Stimulated activated CD8-positive, alpha-beta memory T cell treated with anti-CD3 and anti-CD28 coated beads, Interleukin-12 subunit alpha, Interleukin-12 subunit beta, amount 100 ng/mL, for 1 hour (primary cell): Measurements from ENCODE around the gene PSMD8.
"Not testable (repeated sequence)": the region's sequence is repeated elsewhere in the genome, so short reads cannot be mapped to it uniquely, and the experiment has no call there.

Experiments
- DNase-seq: peaks from one replicate; pipeline ENCODE4 v3.0.0-alpha.2; 2020; ENCODE audit warnings: low read depth

Gene PSMD8

DNA sequence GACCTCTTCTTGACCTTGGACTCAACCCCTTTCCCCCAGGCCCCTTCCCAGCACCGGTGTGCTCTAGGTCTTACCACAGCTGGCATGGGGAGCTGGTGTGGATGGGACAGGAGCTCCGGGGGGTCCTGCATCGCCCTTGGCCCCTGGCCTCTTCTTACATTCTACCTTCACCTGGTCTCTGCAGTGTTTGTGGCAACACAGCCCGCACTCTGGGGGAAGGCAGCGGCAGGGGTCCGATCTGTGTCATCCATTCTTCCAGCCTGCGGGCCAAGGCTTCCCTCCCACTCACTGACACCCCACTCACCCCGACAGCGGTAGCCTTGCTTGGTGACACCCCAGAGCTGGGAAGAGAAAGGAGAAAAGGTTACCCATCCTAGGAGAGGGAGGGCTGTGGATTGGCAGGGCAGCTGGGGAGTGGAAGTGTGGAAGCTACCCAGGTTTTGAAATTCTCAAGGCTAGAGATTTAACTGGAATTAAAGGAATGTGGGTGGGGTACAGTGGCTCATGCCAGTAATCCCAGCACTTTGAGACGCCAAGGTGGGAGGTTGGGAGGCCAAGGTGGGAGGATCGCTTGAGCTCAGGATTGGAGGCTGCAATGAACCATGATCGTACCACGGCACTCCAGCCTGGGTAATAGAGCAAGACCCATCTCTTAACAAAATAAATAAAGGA lies 36.8 kb downstream of the PSMD8 start:
- DNase-seq = no peak

DNA sequence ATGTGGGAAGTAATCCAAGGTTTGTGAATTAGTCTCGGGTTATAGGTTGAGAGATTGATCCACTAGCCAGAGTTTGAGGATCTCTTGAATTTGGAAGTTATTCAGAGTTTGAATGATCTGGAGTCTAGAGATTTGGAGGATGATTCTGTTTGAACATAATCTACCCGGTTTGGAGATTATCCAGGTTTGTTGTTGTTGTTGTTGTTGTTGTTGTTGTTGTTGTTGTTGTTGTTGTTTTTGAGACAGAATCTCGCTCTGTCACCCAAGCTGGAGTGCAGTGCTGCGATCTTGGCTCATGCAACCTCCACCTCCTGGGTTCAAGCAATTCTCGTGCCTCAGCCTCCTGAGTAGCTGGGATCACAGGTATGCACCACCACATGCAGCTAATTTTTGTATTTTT lies 37.5 kb downstream of the PSMD8 start:
- not testable (repeated sequence) for DNase-seq

DNA sequence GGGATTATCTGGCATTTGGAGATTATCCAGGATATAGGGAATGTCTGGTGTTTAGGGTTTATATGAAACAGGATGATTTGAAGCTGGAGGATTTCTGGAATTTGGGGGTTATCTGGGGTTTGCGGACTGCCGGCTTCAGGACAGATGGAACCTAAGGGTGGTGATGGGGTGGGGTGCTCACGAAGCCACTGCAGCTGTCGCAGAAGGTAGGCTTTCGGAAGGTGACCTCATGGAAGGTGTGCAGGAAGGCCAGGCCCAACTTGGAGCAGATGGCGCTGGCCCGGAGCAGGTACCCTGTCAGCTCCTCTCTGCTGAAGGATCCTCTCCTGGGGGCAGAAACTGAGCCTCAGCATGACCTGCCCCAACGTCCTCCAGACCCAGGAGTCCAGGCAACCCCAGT lies 38.1 kb downstream of the PSMD8 start:
- no peak for DNase-seq

DNA sequence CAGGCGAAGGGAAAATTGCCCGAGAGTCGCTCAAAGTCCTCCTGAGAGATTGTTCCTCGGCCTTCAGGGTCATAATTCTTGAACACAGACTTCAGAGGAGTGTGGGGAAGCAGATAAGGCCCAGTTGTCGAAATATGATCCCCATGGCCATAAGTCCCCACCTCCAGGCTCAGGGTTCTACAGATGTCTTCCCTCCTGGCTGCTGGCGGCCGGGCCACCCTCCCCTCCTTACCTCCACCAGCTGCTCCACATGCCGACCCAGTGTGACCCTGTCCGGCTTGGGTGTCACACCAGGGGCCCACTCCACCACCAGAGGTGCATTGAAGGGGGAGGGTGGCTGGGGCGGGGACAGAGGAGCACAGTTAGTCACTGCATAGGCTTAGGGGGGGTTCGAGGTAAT lies 38.6 kb downstream of the PSMD8 start:
- no peak for DNase-seq

DNA sequence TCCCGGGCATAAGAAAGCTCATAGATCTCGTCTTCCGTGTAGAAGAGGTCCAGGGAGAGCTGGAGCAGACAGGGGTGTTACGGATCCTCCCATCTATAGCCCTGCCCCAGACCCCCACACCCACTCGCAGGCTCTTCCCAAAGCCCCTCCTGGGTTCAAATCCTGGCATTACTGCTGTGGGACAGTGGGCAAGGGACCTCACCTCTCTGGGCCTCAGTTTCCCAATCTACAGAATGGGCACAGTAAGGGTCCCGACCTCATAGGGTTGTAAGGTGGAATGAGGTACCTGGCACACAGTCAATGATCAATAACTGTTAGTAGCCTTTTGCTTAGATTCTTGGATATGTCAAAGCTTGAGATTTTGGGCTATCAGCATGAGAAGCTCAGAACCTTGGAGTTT lies 39.0 kb downstream of the PSMD8 start:
- no peak for DNase-seq

DNA sequence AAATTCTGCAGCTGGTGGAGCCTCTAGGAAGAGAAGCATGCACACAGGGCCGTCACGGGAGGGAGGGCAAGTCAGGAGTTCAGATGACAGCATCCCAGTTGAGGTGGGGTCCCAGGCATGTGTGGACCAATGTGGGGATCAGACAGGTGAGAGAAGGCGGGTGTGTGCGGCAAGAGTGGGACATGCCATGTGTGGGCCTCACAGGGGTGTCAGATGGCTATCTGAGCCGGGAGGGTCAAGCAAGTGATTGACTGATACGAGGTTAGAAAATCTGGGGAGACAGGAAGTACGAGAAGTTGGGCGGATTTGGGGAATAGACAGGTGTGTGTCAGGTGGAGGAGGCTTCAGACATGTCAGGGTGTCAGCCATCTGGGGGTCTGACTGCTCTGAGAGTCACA lies 42.8 kb downstream of the PSMD8 start:
- DNase-seq = no peak

DNA sequence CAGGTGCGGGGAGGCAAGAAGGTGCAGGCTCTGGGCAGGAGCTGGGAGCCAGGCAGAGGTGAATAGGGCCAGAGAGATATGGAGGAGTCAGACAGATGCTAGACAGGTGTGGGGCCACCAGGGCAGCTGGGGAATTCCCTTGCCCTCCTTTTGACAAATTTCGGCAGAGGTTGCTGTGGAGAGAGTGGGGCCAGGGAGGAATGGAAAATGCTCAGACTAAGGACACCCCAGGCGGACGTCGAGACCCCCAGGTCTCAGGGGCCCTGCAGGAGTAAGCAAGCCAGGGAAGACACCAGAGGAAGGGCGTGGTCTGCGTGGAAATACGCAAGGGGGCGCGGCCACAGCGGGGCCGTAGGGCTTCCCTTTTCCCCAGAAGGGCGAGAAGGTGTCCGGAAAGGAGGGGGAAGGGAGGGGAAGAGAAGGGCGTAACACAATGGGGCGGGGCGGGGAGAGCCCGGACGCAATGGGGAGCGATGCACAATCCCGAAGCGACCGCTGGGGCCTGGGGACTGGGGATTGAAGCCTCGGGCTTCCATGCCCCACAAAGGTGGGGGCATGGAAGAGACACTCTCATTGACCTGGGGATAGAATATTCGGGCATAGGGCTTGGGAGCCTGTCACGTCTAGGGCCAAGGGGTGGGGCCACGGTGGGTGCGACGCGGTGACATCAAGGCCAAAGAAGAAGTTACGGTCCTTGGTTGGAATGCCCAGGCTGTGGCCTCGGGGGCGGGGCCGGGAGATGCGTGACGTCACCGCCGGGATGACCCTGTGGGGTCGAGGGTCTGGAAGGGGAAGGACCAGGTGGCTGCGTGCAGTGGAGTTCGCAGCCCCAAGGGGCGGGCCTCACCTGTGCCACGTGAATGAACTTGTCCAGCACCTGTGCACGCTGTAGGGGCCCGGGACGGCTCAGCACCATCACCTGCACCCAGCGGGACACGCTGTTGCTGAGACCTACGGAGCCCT lies 43.5 kb downstream of the PSMD8 start:
- DNase-seq = peak; percentile 15

DNA sequence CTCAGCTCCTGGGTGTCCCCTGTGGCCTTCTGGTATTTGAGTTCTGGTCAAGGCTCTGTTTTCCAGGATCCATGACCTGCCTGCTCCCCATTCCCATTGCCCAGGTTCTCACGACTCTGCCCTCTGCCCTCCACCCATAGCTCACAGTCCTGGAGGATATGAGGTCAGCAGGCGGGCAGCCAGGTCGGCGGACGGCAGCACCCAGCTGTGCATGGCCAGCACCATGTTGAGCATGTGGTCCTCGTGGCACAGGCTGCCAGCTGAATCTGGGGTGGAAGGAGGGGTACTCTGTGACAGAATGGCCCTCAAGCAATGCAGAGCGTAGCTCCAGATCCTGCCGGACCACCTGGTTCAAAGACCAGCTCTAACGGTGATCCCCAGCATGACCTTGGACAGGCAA lies 46.6 kb downstream of the PSMD8 start:
- no peak for DNase-seq

DNA sequence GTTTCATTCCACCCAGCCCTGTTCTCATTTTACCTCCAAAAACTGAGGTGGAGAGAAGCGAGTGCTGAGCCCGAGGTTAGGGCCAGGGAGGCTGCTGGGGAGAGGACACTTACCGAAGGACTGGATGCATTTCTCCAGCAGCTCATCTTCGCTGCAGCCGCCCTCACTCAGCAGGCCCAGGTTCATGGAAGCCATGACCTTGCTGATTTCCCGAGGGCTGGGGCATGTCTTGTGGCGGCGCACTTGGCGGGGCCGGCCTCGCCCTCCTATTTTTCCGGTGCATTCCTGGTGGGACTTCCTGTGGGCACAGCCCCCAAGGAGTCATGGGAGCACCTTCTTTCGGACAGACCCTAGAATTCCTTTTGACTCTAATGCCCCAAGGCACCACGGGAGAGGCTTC lies 47.5 kb downstream of the PSMD8 start:
- no peak for DNase-seq

DNA sequence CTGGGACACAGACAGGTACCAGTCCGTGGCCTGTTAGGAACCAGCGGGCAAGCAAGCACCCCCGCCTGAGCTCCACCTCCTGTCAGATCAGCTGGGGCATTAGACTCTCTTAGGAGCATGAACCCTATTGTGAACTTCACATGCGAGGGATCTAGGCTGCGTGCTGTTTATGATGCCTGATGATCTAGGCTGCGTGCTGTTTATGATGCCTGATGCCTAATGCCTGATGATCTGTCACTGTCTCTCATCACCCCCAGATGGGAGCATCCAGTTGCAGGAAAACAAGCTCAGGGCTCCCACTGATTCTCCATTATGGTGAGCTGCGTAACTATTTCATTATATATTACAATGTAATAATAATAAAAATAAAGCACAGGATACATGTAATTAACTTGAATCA lies 48.1 kb downstream of the PSMD8 start:
- no peak for DNase-seq

DNA sequence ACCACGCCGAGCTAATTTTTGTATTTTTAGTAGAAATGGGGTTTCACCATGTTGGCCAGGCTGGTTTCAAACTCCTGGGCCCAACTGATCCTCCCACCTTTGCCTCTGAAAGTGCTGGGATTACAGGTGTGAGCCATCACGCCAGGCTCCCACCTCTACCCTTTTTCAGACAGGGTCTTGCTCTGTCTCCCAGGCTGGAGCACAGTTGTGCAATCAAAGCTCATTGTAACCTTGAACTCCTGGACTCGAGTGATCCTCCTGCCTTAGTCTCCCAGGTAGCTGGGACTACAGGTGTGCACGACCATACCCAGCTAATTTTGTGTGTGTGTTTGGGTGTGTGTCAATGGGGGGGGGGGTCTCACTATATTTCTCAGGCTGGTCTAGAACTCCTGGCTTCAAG lies 49.9 kb downstream of the PSMD8 start:
- no peak for DNase-seq

DNA sequence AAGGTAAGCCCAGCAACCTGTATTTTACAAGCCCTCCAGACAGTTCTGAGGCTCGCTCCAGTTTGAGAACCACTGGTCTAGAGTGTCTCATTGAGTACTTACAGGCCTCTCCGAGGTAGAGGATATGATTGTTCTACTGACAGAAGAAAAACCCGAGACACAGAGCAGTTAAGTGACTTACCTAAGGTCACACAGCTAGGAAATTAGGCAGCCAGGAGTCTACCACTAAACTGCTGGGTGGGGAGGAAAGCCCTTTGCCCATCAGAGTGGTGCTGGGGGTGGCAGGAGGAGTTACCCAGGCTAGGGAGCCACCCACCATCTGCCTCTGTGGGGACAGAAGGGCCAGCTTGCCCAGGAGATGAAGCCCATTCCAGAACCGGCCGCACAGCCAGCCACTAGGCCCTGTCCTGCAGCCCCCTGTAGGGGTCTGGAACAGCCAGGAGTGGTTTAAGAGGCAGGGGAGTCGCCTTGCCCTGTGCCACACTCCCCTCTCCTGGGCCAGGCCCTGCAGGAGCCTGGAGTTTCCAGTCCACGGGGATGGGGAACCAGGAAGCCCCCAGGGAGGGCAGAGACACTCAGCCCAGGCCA lies 50.9 kb downstream of the PSMD8 start:
- DNase-seq = no peak

DNA sequence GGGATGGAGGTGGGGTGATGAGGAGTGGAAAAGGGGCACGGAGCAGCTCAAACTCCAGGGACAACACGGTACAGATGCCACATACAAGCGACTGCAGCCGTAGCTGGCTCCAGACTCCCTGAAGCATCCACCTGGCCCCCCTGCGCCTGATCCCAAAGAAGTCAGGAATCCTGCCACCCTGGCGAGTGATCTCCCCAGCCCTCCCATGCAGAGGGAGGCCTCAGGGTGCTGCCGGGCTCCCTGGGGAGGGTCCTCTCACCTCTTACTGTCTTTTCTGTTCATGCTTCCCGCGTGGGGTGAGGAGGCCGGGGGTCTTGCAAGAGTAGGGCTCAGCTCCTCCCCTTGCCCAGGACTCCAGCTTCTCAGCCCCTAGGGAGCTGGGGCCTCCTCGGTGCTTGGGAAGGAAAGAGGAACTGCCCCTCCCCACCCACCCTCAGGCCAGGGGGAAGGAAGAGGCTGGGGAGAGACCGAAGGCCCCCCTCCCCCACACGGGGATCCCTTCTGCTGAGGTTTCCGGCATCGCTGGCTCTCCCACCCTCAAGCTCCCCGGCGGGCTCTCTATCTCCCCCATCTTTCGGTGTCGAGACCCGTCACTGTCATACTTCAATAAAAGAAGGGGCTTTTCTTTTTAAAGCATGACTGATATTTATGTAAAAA lies 51.6 kb downstream of the PSMD8 start, which contains the start of gene RASGRP4:
RASGRP4 (minus strand) TSS at position 410 of the 657 bp plus-strand sequence; CDS start at position 282, 128 bp downstream.
- DNase-seq = peak; percentile 7

DNA sequence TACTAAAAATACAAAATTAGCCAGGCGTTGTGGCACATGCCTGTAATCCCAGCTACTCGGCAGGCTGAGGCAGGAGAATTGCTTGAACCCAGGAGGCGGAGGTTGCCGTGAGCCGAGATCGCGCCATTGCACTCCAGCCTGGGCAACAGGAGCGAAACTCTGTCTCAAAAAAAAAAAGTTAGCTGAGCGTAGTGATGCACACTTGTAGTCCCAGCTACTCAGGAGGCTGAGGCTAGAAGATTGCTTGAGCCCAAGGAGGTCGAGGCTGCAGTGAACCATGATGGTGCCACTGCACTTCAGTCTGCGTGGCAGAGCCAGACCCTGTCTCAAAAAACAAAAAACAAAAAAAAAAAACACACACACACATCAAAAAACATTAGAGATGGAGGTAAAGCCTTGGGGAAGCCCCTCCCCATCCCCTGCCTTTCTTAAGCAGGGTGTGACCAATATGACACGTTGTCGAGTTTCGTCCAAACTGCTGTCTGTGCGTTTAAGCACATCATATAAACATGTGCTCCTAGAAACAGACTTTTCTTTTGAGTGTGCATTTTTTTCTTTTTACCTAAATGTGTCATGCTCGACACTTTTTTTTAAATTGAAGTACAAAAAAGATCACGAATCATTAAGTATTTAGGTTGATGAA lies 52.8 kb downstream of the PSMD8 start:
- DNase-seq = not testable (repeated sequence)

DNA sequence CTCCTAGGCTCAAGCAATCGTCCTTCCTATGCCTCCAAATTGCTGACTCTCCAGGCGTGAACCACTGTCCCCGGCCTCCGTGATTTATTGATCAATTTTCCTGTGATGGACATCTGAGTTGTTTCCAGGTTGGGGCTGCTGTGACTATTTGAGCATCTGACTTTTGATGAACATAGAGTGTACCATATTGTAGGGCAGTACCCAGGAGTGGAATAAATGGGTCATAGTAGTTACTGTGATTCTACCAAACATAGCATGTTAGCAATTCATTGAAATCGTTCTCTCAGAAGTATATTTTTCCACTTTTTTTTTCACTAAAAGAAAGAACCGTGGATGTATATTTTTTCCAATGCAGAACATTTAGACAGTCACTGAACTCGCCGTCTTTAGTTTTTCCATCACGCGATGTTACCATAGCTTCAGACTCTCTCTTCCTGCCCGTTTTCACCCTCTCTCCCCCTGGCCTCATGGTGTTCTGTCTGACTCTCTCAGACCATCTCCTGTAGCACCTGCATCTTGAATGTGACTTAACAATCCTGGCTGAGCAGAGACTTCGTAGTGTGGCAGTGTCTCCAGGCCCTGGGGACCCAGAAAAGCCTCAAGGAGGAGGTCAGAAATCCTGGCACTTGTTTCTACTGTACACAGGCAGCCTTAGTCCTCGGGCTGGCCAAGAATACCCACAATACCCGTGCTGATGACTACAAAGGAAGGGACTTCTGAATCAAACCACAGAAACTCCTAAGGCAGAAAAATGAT lies 54.9 kb downstream of the PSMD8 start:
- no peak for DNase-seq

DNA sequence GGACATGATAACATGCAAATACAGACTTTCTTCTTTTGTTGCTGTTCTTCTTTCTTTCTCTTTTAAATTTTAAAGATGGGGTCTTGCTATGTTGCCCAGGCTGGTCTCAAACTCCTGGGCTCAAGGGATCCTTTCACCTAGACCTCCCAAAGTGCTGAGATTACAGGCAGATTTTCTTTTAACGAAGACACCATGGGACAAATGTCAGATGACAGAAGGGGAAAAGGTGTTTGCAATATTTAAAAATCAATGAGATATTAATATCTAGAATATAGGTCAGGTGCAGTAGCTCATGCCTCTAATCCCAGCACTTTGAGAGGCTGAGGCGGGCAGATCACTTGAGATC lies 55.4 kb downstream of the PSMD8 start:
- no peak for DNase-seq

DNA sequence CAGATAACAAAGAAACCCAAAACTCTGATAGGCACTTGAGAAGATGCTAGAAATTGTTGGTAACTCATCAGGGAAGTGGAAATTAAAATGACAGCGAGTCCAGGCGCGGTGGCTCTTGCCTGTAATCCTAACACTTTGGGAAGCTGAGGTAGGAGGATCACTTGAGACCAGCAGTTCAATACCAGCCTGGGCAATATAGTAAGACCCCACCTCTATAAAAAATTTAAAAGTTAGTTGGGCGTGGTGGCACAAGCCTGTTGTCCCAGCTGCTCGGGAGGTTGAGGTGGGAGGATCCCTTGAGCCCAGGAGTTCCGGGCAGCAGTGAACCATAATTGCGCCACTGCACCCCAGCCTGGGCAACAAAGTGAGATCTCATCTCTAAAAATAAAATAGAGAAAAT lies 56.6 kb downstream of the PSMD8 start:
- DNase-seq = no peak

DNA sequence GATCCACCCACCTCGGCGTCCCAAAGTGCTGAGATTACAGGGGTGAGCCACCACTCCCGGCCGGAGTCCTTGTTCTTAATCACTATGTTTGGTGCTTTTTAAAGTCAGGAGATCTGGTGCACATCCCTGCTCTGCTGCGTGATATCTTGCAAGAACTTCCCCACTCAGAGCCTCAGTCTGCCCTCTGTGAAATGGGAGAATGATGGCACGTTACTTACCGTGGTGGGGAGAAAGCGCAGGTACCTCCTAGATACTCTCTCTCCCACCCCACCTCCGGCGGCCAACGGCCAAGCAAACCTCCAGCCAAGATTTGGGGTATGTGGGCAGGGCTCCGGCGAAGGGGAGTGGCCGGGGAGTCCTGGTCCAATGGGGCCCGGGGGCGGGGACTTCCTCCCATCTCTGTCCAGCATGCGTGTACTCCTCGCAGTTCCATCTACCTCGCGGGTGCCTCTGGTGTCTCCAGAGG lies 58.9 kb downstream of the PSMD8 start, which contains the start of gene RYR1:
RYR1 (plus strand) TSS at position 424 of the 466 bp plus-strand sequence. CDS start 139 bp downstream, outside the sequence.
- DNase-seq = no peak
